Thyroid gland (tissue), 4 donors: ENCODE measurements around the gene CHSY1. TPM values are rescaled to one million over a fixed set of nuclear protein-coding genes. Genes with fewer than 3 reads are reported as not detected.

ENCODE experiments used
- DNase-seq, 2 donors: peaks; one replicate each; pipeline ENCODE4 v3.0.0-alpha.2; 2019
- H3K27ac ChIP-seq, 3 donors: fragments of 200-600 bp; sonication (generic); 1 replicate in 2 of 3; 2 replicates in 1 of 3; pipeline ENCODE4 v1.5.1; 2016 to 2019; ENCODE audit warnings: mild to moderate bottlenecking in 1 of 3, moderate library complexity in 1 of 3
- H3K27me3 ChIP-seq: fragments of 200-600 bp; sonication (generic); one replicate; pipeline ENCODE4 v1.5.1; 2019
- H3K36me3 ChIP-seq, 2 donors: fragments of 200-600 bp; sonication (generic); one replicate each; pipeline ENCODE4 v1.5.1; 2016 to 2019
- H3K4me1 ChIP-seq, 2 donors: fragments of 200-600 bp; sonication (generic); one replicate each; pipeline ENCODE4 v1.5.1; 2017 to 2019
- H3K4me3 ChIP-seq, 3 donors: fragments of 200-600 bp; sonication (generic); replicated peaks in 1 of 3; 1 replicate in 2 of 3; 2 replicates in 1 of 3; pipeline ENCODE4 v1.5.1; 2016; ENCODE audit warnings: mild to moderate bottlenecking in 1 of 3
- H3K9me3 ChIP-seq: fragments of 200-600 bp; sonication (generic); one replicate; pipeline ENCODE4 v1.5.1; 2017
- CTCF ChIP-seq, 6 experiments: fragments of 200-600 bp in 3 of 6; fragments of 450-650 bp in 3 of 6; sonication (generic) in 3 of 6; IDR thresholded peaks; one replicate each; pipeline ENCODE4 v1.5.1; 2016 to 2019; ENCODE audit warnings: antibody characterized with exemption in 6 of 6, mild to moderate bottlenecking in 2 of 6, inconsistent platforms in 1 of 6, moderate library complexity in 1 of 6
- POLR2A ChIP-seq, 2 donors: fragments of 450-650 bp; IDR thresholded peaks; one replicate each; pipeline ENCODE4 v1.6.1; 2017; ENCODE audit warnings: antibody characterized with exemption in 2 of 2, mild to moderate bottlenecking in 2 of 2, moderate library complexity in 1 of 2
- WGBS, 2 donors: methylation state at CpG; one replicate each; pipeline ENCODE4 v1.1.5; 2017; 5-methylcytosine and 5-hydroxymethylcytosine counted together
- intact Hi-C: fragments of 100-400 bp; cut with DNase I; formaldehyde crosslinking; loops from one replicate; pipeline ENCODE4 v1.15.1; 2023
- total RNA-seq, 4 donors: library from RNA; depleted of rRNA; stranded (reverse); fragments of >200 nt; gene quantifications; one replicate each; pipeline ENCODE4 v1.2.3, GENCODE V29; 2016

Gene CHSY1
- total RNA-seq, 4 donors from 2014 or later = 13.8 to 26.6 (median 18.5) TPM

GRCh38 chr15:101134780-101135179 is 117.1 kb downstream of the CHSY1 start:
- intact Hi-C loops = no loop called here

GRCh38 chr15:101133751-101134261 is 118.0 kb downstream of the CHSY1 start:
- Histone ChIP-seq H3K27ac (no peak overlapping the region), H3K27me3 (no peaks in the 10 kb centered on the region), H3K4me1 (peaks cover 0 to 3% of the 10 kb centered on the region in 2 donors), H3K4me3 (no peak overlapping the region), H3K36me3 (no peaks in the 10 kb centered on the region), H3K9me3 (no peaks in the 10 kb centered on the region)
- 87 to 90% methylated on average over 6 of the region's 13 CpGs for WGBS, 2 donors
- TF ChIP-seq CTCF (IDR thresholded peaks at IDR 0.05) (no peak), POLR2A (IDR thresholded peaks at IDR 0.05) (no peak)
- no peak for DNase-seq
- intact Hi-C loops = no loop called here

More at GRCh38 chr15:101134780-101135179, 117.1 kb downstream of the CHSY1 start:
- Histone ChIP-seq H3K9me3 (no peaks in the 10 kb centered on the region), H3K27me3 (no peaks in the 10 kb centered on the region), H3K4me3 (no peak overlapping the region), H3K36me3 (no peaks in the 10 kb centered on the region), H3K27ac (no peak overlapping the region), H3K4me1 (peaks cover 7 to 9% of the 10 kb centered on the region in 2 donors)
- 97 to 98% methylated on average over 5 of the region's 5 CpGs for WGBS, 2 donors
- TF ChIP-seq CTCF (IDR thresholded peaks at IDR 0.05) (no peak), POLR2A (IDR thresholded peaks at IDR 0.05) (no peak)
- DNase-seq = no peak

GRCh38 chr15:101133181-101133460 is 118.7 kb downstream of the CHSY1 start:
- no peak overlapping the region for H3K27ac ChIP-seq
- no peak overlapping the region for H3K4me3 ChIP-seq
- DNase-seq = no peak
- TF ChIP-seq CTCF (IDR thresholded peaks at IDR 0.05) = no peak
- no peak for TF ChIP-seq POLR2A (IDR thresholded peaks at IDR 0.05)
- no peaks in the 10 kb centered on the region for H3K9me3 ChIP-seq
- WGBS, 2 donors = 97 to 98% methylated on average over 7 to 8 of the region's 8 CpGs
- no peaks in the 10 kb centered on the region for H3K36me3 ChIP-seq
- no peaks in the 10 kb centered on the region for H3K27me3 ChIP-seq
- intact Hi-C loops = no loop called here
- H3K4me1 ChIP-seq = peaks cover 4 to 9% of the 10 kb centered on the region in 2 donors

GRCh38 chr15:101132390-101133180 is 119.3 kb downstream of the CHSY1 start:
- H3K27ac ChIP-seq = no peak overlapping the region
- H3K27me3 ChIP-seq = no peaks in the 10 kb centered on the region
- no peak overlapping the region for H3K4me3 ChIP-seq
- 88 to 95% methylated on average over 16 to 18 of the region's 20 CpGs for WGBS, 2 donors
- H3K4me1 ChIP-seq = peaks cover 9 to 14% of the 10 kb centered on the region in 2 donors
- no peaks in the 10 kb centered on the region for H3K9me3 ChIP-seq
- intact Hi-C loops = no loop called here
- DNase-seq = no peak
- TF ChIP-seq CTCF (IDR thresholded peaks at IDR 0.05) (no peak), POLR2A (IDR thresholded peaks at IDR 0.05) (no peak)
- no peaks in the 10 kb centered on the region for H3K36me3 ChIP-seq
